ENCODE measurements around the gene CAV1. TPM values are rescaled to one million over a fixed set of nuclear protein-coding genes. Genes with fewer than 3 reads are reported as not detected.

CAV1 gene
- total RNA-seq, 4 donors from 2014 or later = 21.7 to 171 (median 86.8) TPM

GRCh38 chr7:116525913-116526861, 1.4 kb downstream of the CAV1 start:
- Histone ChIP-seq H3K36me3 (peaks cover 0 to 12% (median 0%) of the 10 kb centered on the region in 3 donors), H3K9me3 (no peaks in the 10 kb centered on the region), H3K4me1 (peaks cover 24 to 97% (median 31%) of the 10 kb centered on the region in 3 donors), H3K27ac (peak overlapping the region; percentile 93 to 98 (median 95)), H3K27me3 (peaks cover 0 to 16% (median 0%) of the 10 kb centered on the region in 4 donors), H3K4me3 (peak overlapping the region; percentile 56 to 90 (median 75))
- no peak for DNase-seq
- intact Hi-C loops (cut with DNase I) = loop anchor here (5.0 kb wide), 2 partner anchors 209 to 269 kb away; no protein-coding TSS in a partner anchor
- TF ChIP-seq POLR2A (IDR thresholded peaks at IDR 0.05) = peak in 2 of 4 donors; percentile 69 to 77
- peak; percentile 57 to 96 (median 94) for TF ChIP-seq CTCF (IDR thresholded peaks at IDR 0.05)
- WGBS, 2 donors = 1% methylated on average over 45 to 50 of the region's 83 CpGs

- Histone ChIP-seq H3K36me3 (peaks cover 0 to 12% (median 0%) of the 10 kb centered on the region in 3 donors), H3K4me1 (peaks cover 24 to 90% (median 25%) of the 10 kb centered on the region in 3 donors), H3K27ac (peak overlapping the region; percentile 93 to 98 (median 95)), H3K27me3 (peaks cover 0 to 16% (median 0%) of the 10 kb centered on the region in 4 donors), H3K4me3 (peak overlapping the region; percentile 56 to 90 (median 75)), H3K9me3 (no peaks in the 10 kb centered on the region)
- TF ChIP-seq POLR2A (IDR thresholded peaks at IDR 0.05) (no peak), CTCF (IDR thresholded peaks at IDR 0.05) (no peak)
- intact Hi-C loops (cut with DNase I) = loop anchor here (5.0 kb wide), 2 partner anchors 210 to 270 kb away; no protein-coding TSS in a partner anchor
- no peak for DNase-seq
- WGBS, 2 donors = 22 to 30% methylated on average over 5 of the region's 5 CpGs
Observed at GRCh38 chr7:116526897-116527296, 2.1 kb downstream of the CAV1 start.

GRCh38 chr7:116527521-116527920, 2.7 kb downstream of the CAV1 start:
- no peak for DNase-seq
- Histone ChIP-seq H3K27ac (peak overlapping the region; percentile 93 to 98 (median 95)), H3K4me1 (peaks cover 22 to 89% (median 27%) of the 10 kb centered on the region in 3 donors), H3K4me3 (peak overlapping the region; percentile 56 to 90 (median 75)), H3K36me3 (peaks cover 0 to 12% (median 0%) of the 10 kb centered on the region in 3 donors), H3K27me3 (peaks cover 0 to 16% (median 0%) of the 10 kb centered on the region in 4 donors), H3K9me3 (no peaks in the 10 kb centered on the region)
- WGBS, 2 donors = 23 to 39% methylated on average over 3 of the region's 3 CpGs
- no peak for TF ChIP-seq POLR2A (IDR thresholded peaks at IDR 0.05)
- no peak for TF ChIP-seq CTCF (IDR thresholded peaks at IDR 0.05)
- intact Hi-C loops (cut with DNase I) = loop anchor here (5.0 kb wide), 2 partner anchors 210 to 270 kb away; no protein-coding TSS in a partner anchor

- H3K9me3 ChIP-seq = no peaks in the 10 kb centered on the region
- H3K27ac ChIP-seq = peak overlapping the region; percentile 93 to 98 (median 95)
- TF ChIP-seq POLR2A (IDR thresholded peaks at IDR 0.05) (no peak), CTCF (IDR thresholded peaks at IDR 0.05) (no peak)
- DNase-seq = no peak
- intact Hi-C loops (cut with DNase I) = loop anchor here (5.0 kb wide), 2 partner anchors 211 to 271 kb away; no protein-coding TSS in a partner anchor
- peaks cover 0 to 16% (median 0%) of the 10 kb centered on the region in 4 donors for H3K27me3 ChIP-seq
- peaks cover 19 to 87% (median 27%) of the 10 kb centered on the region in 3 donors for H3K4me1 ChIP-seq
- H3K4me3 ChIP-seq = peak overlapping the region in 3 of 4 donors; percentile 62 to 90 (median 88)
- peaks cover 0 to 12% (median 0%) of the 10 kb centered on the region in 3 donors for H3K36me3 ChIP-seq
- WGBS, 2 donors = 38 to 49% methylated on average over 2 to 3 of the region's 3 CpGs
Observed at GRCh38 chr7:116528008-116528789, 3.4 kb downstream of the CAV1 start.
